MM.1S (cell line): ENCODE results near the gene PCNX3.

Experiments
- DNase-seq: peaks from one replicate; pipeline ENCODE4 v3.0.0-alpha.2; 2015
- H2AFZ ChIP-seq: fragments of 300-600 bp; sonication (generic); 2 replicates; pipeline ENCODE4 v1.6.0; 2016; ENCODE audit warnings: antibody characterized with exemption, low read length
- H3F3A ChIP-seq: fragments of 300-600 bp; sonication (generic); 2 replicates; pipeline ENCODE4 v1.6.1; 2016; ENCODE audit warnings: mild to moderate bottlenecking, antibody characterized with exemption, low read length, moderate library complexity, mixed read lengths; ENCODE audit not compliant: insufficient read depth
- H3K27ac ChIP-seq: fragments of 300-600 bp; sonication (generic); 2 replicates; pipeline ENCODE4 v1.5.1; 2016; ENCODE audit warnings: mild to moderate bottlenecking, low read length
- H3K27me3 ChIP-seq: fragments of 300-600 bp; sonication (generic); replicated peaks from 2 replicates; pipeline ENCODE4 v1.6.0; 2016; ENCODE audit warnings: low read length; ENCODE audit not compliant: insufficient read depth
- H3K36me3 ChIP-seq: fragments of 300-600 bp; sonication (generic); replicated peaks from 2 replicates; pipeline ENCODE4 v1.6.1; 2016; ENCODE audit warnings: mild to moderate bottlenecking, low read length, mixed read lengths; ENCODE audit not compliant: insufficient read depth
- H3K4me1 ChIP-seq: fragments of 300-600 bp; sonication (generic); 2 replicates; pipeline ENCODE4 v1.6.1; 2016; ENCODE audit warnings: low read length, mixed read lengths
- H3K4me2 ChIP-seq: fragments of 300-600 bp; sonication (generic); 2 replicates; pipeline ENCODE4 v1.6.0; 2016; ENCODE audit warnings: low read depth, low read length
- H3K4me3 ChIP-seq: fragments of 300-600 bp; sonication (generic); 2 replicates; pipeline ENCODE4 v1.5.1; 2016; ENCODE audit warnings: low read length, mixed read lengths
- H3K79me2 ChIP-seq: fragments of 300-600 bp; sonication (generic); 2 replicates; pipeline ENCODE4 v1.6.1; 2016; ENCODE audit warnings: mixed run types, low read length, mixed read lengths
- H3K9ac ChIP-seq: fragments of 300-600 bp; sonication (generic); 2 replicates; pipeline ENCODE4 v1.6.1; 2016; ENCODE audit warnings: low read length, mixed read lengths
- H3K9me2 ChIP-seq: fragments of 300-600 bp; sonication (generic); replicated peaks from 2 replicates; pipeline ENCODE4 v1.6.1; 2016; ENCODE audit warnings: mild to moderate bottlenecking, low read length, mixed read lengths; ENCODE audit not compliant: insufficient read depth
- H3K9me3 ChIP-seq: fragments of 300-600 bp; sonication (generic); replicated peaks from 2 replicates; pipeline ENCODE4 v1.6.1; 2016; ENCODE audit warnings: mild to moderate bottlenecking, low read length, mixed read lengths; ENCODE audit not compliant: insufficient read depth
- H4K20me1 ChIP-seq: fragments of 300-600 bp; sonication (generic); 2 replicates; pipeline ENCODE4 v1.6.1; 2016; ENCODE audit warnings: mild to moderate bottlenecking, low read length, moderate library complexity, mixed read lengths; ENCODE audit not compliant: insufficient read depth
- CTCF ChIP-seq: fragments of 300-600 bp; sonication (generic); IDR thresholded peaks from 2 replicates; pipeline ENCODE4 v1.5.1; 2016; ENCODE audit warnings: antibody characterized with exemption, low read length, mixed read lengths
- EZH2 ChIP-seq: fragments of 300-600 bp; sonication (generic); optimal IDR thresholded peaks from 2 replicates; pipeline ENCODE3; 2017; ENCODE audit warnings: low read depth, mild to moderate bottlenecking, antibody characterized with exemption, low read length, mixed read lengths
- EZH2phosphoT487 ChIP-seq: fragments of 300-600 bp; sonication (generic); IDR thresholded peaks from 2 replicates; pipeline ENCODE4 v1.6.1; 2018; ENCODE audit warnings: antibody characterized with exemption, low read length

PCNX3 gene

GRCh38 chr11:65581928-65582327 is 33.6 kb upstream of the PCNX3 start:
- H3K27me3 ChIP-seq: no peaks in the 10 kb centered on the region
- TF ChIP-seq EZH2 (no peak), EZH2phosphoT487 (no peak), CTCF (no peak)
- peaks cover 44% of the 10 kb centered on the region for H3K79me2 ChIP-seq
- H3F3A ChIP-seq: peaks cover 14% of the 10 kb centered on the region
- H3K9ac ChIP-seq: no peak overlapping the region
- no peak overlapping the region for H3K27ac ChIP-seq
- DNase-seq: no peak
- H3K36me3 ChIP-seq: no peaks in the 10 kb centered on the region
- no peaks in the 10 kb centered on the region for H3K9me3 ChIP-seq
- H2AFZ ChIP-seq: no peak overlapping the region
- H3K4me2 ChIP-seq: no peak overlapping the region
- H3K4me3 ChIP-seq: no peak overlapping the region
- peaks cover 20% of the 10 kb centered on the region for H3K4me1 ChIP-seq
- H4K20me1 ChIP-seq: no peaks in the 10 kb centered on the region
- no peaks in the 10 kb centered on the region for H3K9me2 ChIP-seq

GRCh38 chr11:65583589-65583988 is 32.0 kb upstream of the PCNX3 start:
- no peaks in the 10 kb centered on the region for H3K9me2 ChIP-seq
- H4K20me1 ChIP-seq: no peaks in the 10 kb centered on the region
- no peaks in the 10 kb centered on the region for H3K27me3 ChIP-seq
- no peak for DNase-seq
- peaks cover 29% of the 10 kb centered on the region for H3F3A ChIP-seq
- peaks cover 31% of the 10 kb centered on the region for H3K79me2 ChIP-seq
- H3K4me2 ChIP-seq: no peak overlapping the region
- H3K4me1 ChIP-seq: peaks cover 28% of the 10 kb centered on the region
- TF ChIP-seq EZH2: no peak
- no peak for TF ChIP-seq EZH2phosphoT487
- no peaks in the 10 kb centered on the region for H3K36me3 ChIP-seq
- H3K9me3 ChIP-seq: no peaks in the 10 kb centered on the region
- H3K27ac ChIP-seq: no peak overlapping the region
- no peak overlapping the region for H2AFZ ChIP-seq
- H3K4me3 ChIP-seq: no peak overlapping the region
- H3K9ac ChIP-seq: no peak overlapping the region

- H2AFZ ChIP-seq: no peak overlapping the region
- TF ChIP-seq CTCF (no peak), EZH2phosphoT487 (no peak), EZH2 (no peak)
- H3K27me3 ChIP-seq: no peaks in the 10 kb centered on the region
- no peaks in the 10 kb centered on the region for H3K9me3 ChIP-seq
- H3K4me3 ChIP-seq: no peak overlapping the region
- H3K79me2 ChIP-seq: peaks cover 30% of the 10 kb centered on the region
- H4K20me1 ChIP-seq: no peaks in the 10 kb centered on the region
- no peak overlapping the region for H3K4me2 ChIP-seq
- H3K27ac ChIP-seq: no peak overlapping the region
- no peak overlapping the region for H3K9ac ChIP-seq
- no peaks in the 10 kb centered on the region for H3K36me3 ChIP-seq
- no peak for DNase-seq
- peaks cover 32% of the 10 kb centered on the region for H3F3A ChIP-seq
- H3K4me1 ChIP-seq: peaks cover 33% of the 10 kb centered on the region
- no peaks in the 10 kb centered on the region for H3K9me2 ChIP-seq
These were observed 31.5 kb upstream of the PCNX3 start for GRCh38 chr11:65584106-65584505.

- no peak overlapping the region for H3K4me3 ChIP-seq
- no peak overlapping the region for H3K4me2 ChIP-seq
- H3K79me2 ChIP-seq: peaks cover 30% of the 10 kb centered on the region
- no peaks in the 10 kb centered on the region for H3K36me3 ChIP-seq
- H2AFZ ChIP-seq: no peak overlapping the region
- H3K27me3 ChIP-seq: no peaks in the 10 kb centered on the region
- no peak for TF ChIP-seq EZH2
- no peak for TF ChIP-seq EZH2phosphoT487
- TF ChIP-seq CTCF: no peak
- DNase-seq: no peak
- no peak overlapping the region for H3K27ac ChIP-seq
- no peaks in the 10 kb centered on the region for H3K9me3 ChIP-seq
- H3K9ac ChIP-seq: no peak overlapping the region
- no peaks in the 10 kb centered on the region for H3K9me2 ChIP-seq
- H3K4me1 ChIP-seq: peaks cover 33% of the 10 kb centered on the region
- H4K20me1 ChIP-seq: no peaks in the 10 kb centered on the region
- H3F3A ChIP-seq: peaks cover 32% of the 10 kb centered on the region
These were observed 30.8 kb upstream of the PCNX3 start for GRCh38 chr11:65584723-65585171.
